A549 (cell line): Measurements from ENCODE around the gene DCBLD2. TPM values are rescaled to one million over a fixed set of nuclear protein-coding genes. Genes with fewer than 3 reads are reported as not detected.

ENCODE experiments used
- ATAC-seq, 2 experiments: fragments of 200-7000 bp in 1 of 2; fragments of >200 bp in 1 of 2; cut with Nextera tagmentation in 1 of 2; cut with Tn5 transposase in 1 of 2; 3 replicates each; pipeline versions ENCODE4 v1.8.0 to v1.9.1; 2018 to 2020; ENCODE audit warnings: mild to moderate bottlenecking in 1 of 2, moderate library complexity in 1 of 2
- CTCF ChIA-PET: fragments of 300-600 bp; sonication (Branson Sonifier 250); formaldehyde crosslinking; extraction: SDS; loops from one replicate; lab custom pipeline; 2021; ENCODE audit warnings: antibody characterized with exemption, inconsistent platforms; lab: Yijun Ruan, JAX
- POLR2A ChIA-PET: fragments of 350-600 bp; formaldehyde crosslinking; extraction: SDS; loops from one replicate; lab custom pipeline; 2021; ENCODE audit warnings: antibody characterized with exemption, inconsistent platforms; lab: Yijun Ruan, JAX
- DNase-seq, 2 experiments: peaks; one replicate each; pipeline versions ENCODE4 v3.0.0 to v3.0.0-alpha.2; 2011 to 2016; ENCODE audit warnings: low read depth in 1 of 2, low spot score in 1 of 2
- FAIRE-seq: peaks from 2 replicates; lab custom pipeline; 2011; peaks lifted over from hg19 to GRCh38; lab: Jason Lieb, UNC
- H3K27ac ChIP-seq, 2 experiments: fragments of >200 bp; sonication (Bioruptor Twin); formaldehyde crosslinking; 3 replicates each; pipeline ENCODE4 v1.5.1; 2016 to 2017
- H3K4me1 ChIP-seq: fragments of >200 bp; sonication (Bioruptor Twin); formaldehyde crosslinking; 3 replicates; pipeline ENCODE4 v1.6.1; 2016
- H3K4me2 ChIP-seq: fragments of >200 bp; sonication (Bioruptor Twin); formaldehyde crosslinking; 3 replicates; pipeline ENCODE4 v1.6.1; 2016
- H3K4me3 ChIP-seq: fragments of >200 bp; sonication (Bioruptor Twin); formaldehyde crosslinking; 3 replicates; pipeline ENCODE4 v1.5.1; 2016
- H3K9me3 ChIP-seq: fragments of >200 bp; sonication (Bioruptor Twin); formaldehyde crosslinking; 3 replicates; pipeline ENCODE4 v1.6.1; 2016
- ATOH8 ChIP-seq: fragments of 250-450 bp; sonication (Bioruptor Pico); IDR thresholded peaks from 2 replicates; pipeline ENCODE4 v1.5.0; 2020; ENCODE audit warnings: low read depth, mild to moderate bottlenecking, moderate library complexity
- BCL3 ChIP-seq: fragments of >200 bp; sonication (Bioruptor Twin); formaldehyde crosslinking; IDR thresholded peaks from 3 replicates; pipeline ENCODE4 v1.6.1; 2016
- CHD2 ChIP-seq: fragments of 150-350 bp; IDR thresholded peaks from 2 replicates; pipeline ENCODE4 v1.6.1; 2014; ENCODE audit warnings: low read length; ENCODE audit not compliant: partially characterized antibody
- CTCF ChIP-seq: fragments of >200 bp; sonication (Bioruptor Twin); formaldehyde crosslinking; IDR thresholded peaks from 3 replicates; pipeline ENCODE4 v1.5.1; 2016
- EHF ChIP-seq: fragments of 250-450 bp; sonication (Bioruptor Pico); IDR thresholded peaks from 2 replicates; pipeline ENCODE4 v1.5.0; 2020; ENCODE audit warnings: mild to moderate bottlenecking
- EP300 ChIP-seq, 2 experiments: fragments of >200 bp; sonication (Bioruptor Twin); formaldehyde crosslinking; IDR thresholded peaks; 2 replicates in 1 of 2; 3 replicates in 1 of 2; pipeline ENCODE4 v1.6.1; 2016 to 2017
- ESRRA ChIP-seq: fragments of 150-350 bp; IDR thresholded peaks from 2 replicates; pipeline ENCODE4 v1.6.1; 2014; ENCODE audit warnings: mild to moderate bottlenecking, low read length, borderline replicate concordance
- FOSB ChIP-seq: fragments of 250-450 bp; sonication (Bioruptor Pico); IDR thresholded peaks from 2 replicates; pipeline ENCODE4 v1.5.0; 2020; ENCODE audit warnings: mild to moderate bottlenecking, moderate library complexity
- FOXS1 ChIP-seq: fragments of 250-450 bp; sonication (Bioruptor Pico); IDR thresholded peaks from 2 replicates; pipeline ENCODE4 v1.5.0; 2020; ENCODE audit warnings: mild to moderate bottlenecking, moderate library complexity
- HES2 ChIP-seq: fragments of >200 bp; sonication (Bioruptor Twin); formaldehyde crosslinking; IDR thresholded peaks from 2 replicates; pipeline ENCODE4 v1.6.1; 2016
- HMGXB4 ChIP-seq: fragments of 250-450 bp; sonication (Bioruptor Pico); IDR thresholded peaks from 2 replicates; pipeline ENCODE4 v1.5.0; 2021; ENCODE audit warnings: mild to moderate bottlenecking, moderate library complexity, borderline replicate concordance
- HOXA7 ChIP-seq: fragments of 250-450 bp; sonication (Bioruptor Pico); IDR thresholded peaks from 2 replicates; pipeline ENCODE4 v1.5.0; 2020; ENCODE audit warnings: mild to moderate bottlenecking, moderate library complexity
- JUNB ChIP-seq: fragments of >200 bp; sonication (Bioruptor Twin); formaldehyde crosslinking; IDR thresholded peaks from 2 replicates; pipeline ENCODE4 v1.6.1; 2016
- KDM5A ChIP-seq: fragments of 200-600 bp; sonication (generic); IDR thresholded peaks from 2 replicates; pipeline ENCODE4 v1.6.1; 2016; ENCODE audit warnings: antibody characterized with exemption, mild to moderate bottlenecking
- MAFK ChIP-seq: fragments of 450-650 bp; IDR thresholded peaks from 2 replicates; pipeline ENCODE4 v1.6.1; 2014; ENCODE audit not compliant: partially characterized antibody
- MAX ChIP-seq: IDR thresholded peaks from 2 replicates; pipeline ENCODE4 v1.6.1; 2012
- MAZ ChIP-seq: fragments of 150-350 bp; IDR thresholded peaks from 2 replicates; pipeline ENCODE4 v1.6.1; 2014; ENCODE audit warnings: antibody characterized with exemption, low read depth, low read length, borderline replicate concordance
- MYC ChIP-seq: IDR thresholded peaks from 2 replicates; pipeline ENCODE4 v1.6.1; 2012; ENCODE audit warnings: mild to moderate bottlenecking, inconsistent platforms, low read length, improper control_type of control experiment, borderline replicate concordance
- NPAS2 ChIP-seq: fragments of 250-450 bp; sonication (Bioruptor Pico); IDR thresholded peaks from 2 replicates; pipeline ENCODE4 v1.8.0; 2022; ENCODE audit warnings: mild to moderate bottlenecking, moderate library complexity, borderline replicate concordance
- PBX3 ChIP-seq: IDR thresholded peaks from 2 replicates; pipeline ENCODE4 v1.6.1; 2012
- PHF8 ChIP-seq: fragments of 200-600 bp; sonication (generic); IDR thresholded peaks from 2 replicates; pipeline ENCODE4 v1.6.1; 2016; ENCODE audit warnings: low read depth, mild to moderate bottlenecking, antibody characterized with exemption, moderate library complexity, borderline replicate concordance
- POLR2AphosphoS2 ChIP-seq: conservative IDR thresholded peaks from 2 replicates; pipeline ENCODE4 v1.6.1; 2012; ENCODE audit warnings: low read length, improper control_type of control experiment, inconsistent platforms
- RAD21 ChIP-seq, 2 experiments: fragments of >200 bp in 1 of 2; sonication (Bioruptor Twin) in 1 of 2; formaldehyde crosslinking in 1 of 2; IDR thresholded peaks in 1 of 2; conservative IDR thresholded peaks in 1 of 2; 2 replicates in 1 of 2; 3 replicates in 1 of 2; pipeline ENCODE4 v1.6.1; 2012 to 2018; ENCODE audit warnings: inconsistent platforms in 1 of 2
- SMC3 ChIP-seq: fragments of >200 bp; sonication (Bioruptor Twin); formaldehyde crosslinking; IDR thresholded peaks from 3 replicates; pipeline ENCODE4 v1.6.1; 2018; ENCODE audit warnings: inconsistent platforms
- TFCP2L1 ChIP-seq: fragments of 250-450 bp; sonication (Bioruptor Pico); IDR thresholded peaks from 2 replicates; pipeline ENCODE4 v1.5.0; 2021; ENCODE audit warnings: mild to moderate bottlenecking
- TP53 ChIP-seq: fragments of 250-450 bp; sonication (Bioruptor Pico); IDR thresholded peaks from 2 replicates; pipeline ENCODE4 v1.5.0; 2021; ENCODE audit warnings: mild to moderate bottlenecking, moderate library complexity
- USF2 ChIP-seq: fragments of 450-650 bp; IDR thresholded peaks from 2 replicates; pipeline ENCODE4 v1.6.1; 2014; ENCODE audit warnings: antibody characterized with exemption
- ZFP36 ChIP-seq: fragments of 450-650 bp; IDR thresholded peaks from 2 replicates; pipeline ENCODE4 v1.6.1; 2014; ENCODE audit warnings: borderline replicate concordance; ENCODE audit not compliant: partially characterized antibody
- ZSCAN20 ChIP-seq: fragments of 250-450 bp; sonication (Bioruptor Pico); IDR thresholded peaks from 2 replicates; pipeline ENCODE4 v1.8.0; 2022; ENCODE audit warnings: mild to moderate bottlenecking, moderate library complexity
- WGBS: methylation state at CpG from one replicate; pipeline ENCODE4 v1.1.6; 2017; ENCODE audit errors: missing lambda C conversion rate; 5-methylcytosine and 5-hydroxymethylcytosine counted together
- polyA plus RNA-seq, 4 experiments: library from polyadenylated mRNA; depleted of rRNA in 3 of 4; stranded (reverse); fragments of >200 nt; fragmentation: RNase III in 1 of 4; extraction: RNeasy Plus Mini Kit Qiagen cat#74134 plus additional on column Dnase treatment in 1 of 4; gene quantifications; 2 replicates in 3 of 4; 3 replicates in 1 of 4; pipeline ENCODE4 v1.2.3, GENCODE V29; 2011 to 2017

DCBLD2 gene
- polyA plus RNA-seq, 2 of the 4 experiments (the other 2 are of a cell fraction): 266 to 623 TPM

GRCh38 chr3:98775459-98776139, 125.9 kb downstream of the DCBLD2 start:
- H3K4me2 ChIP-seq: no peak overlapping the region
- no peaks in the 10 kb centered on the region for H3K4me1 ChIP-seq
- DNase-seq (no peak), FAIRE-seq (no peak), ATAC-seq (no peak)
- ChIA-PET POLR2A (no interaction called here), CTCF (interaction anchor here (1.0 kb wide), 1 partner anchor 18 kb away, joined by 4 read pairs; no protein-coding TSS in a partner anchor)
- no peak for TF ChIP-seq HOXA7 (CRISPR knock-in tag)
- TF ChIP-seq MAZ: no peak
- TF ChIP-seq MAFK: no peak
- no peak for TF ChIP-seq PHF8
- no peak for TF ChIP-seq PBX3
- TF ChIP-seq USF2: no peak
- TF ChIP-seq BCL3: no peak
- no peak for TF ChIP-seq CTCF
- TF ChIP-seq FOXS1 (CRISPR knock-in tag): no peak
- TF ChIP-seq NPAS2 (CRISPR knock-in tag): no peak
- no peak for TF ChIP-seq CHD2
- no peak for TF ChIP-seq HMGXB4 (CRISPR knock-in tag)
- no peak for TF ChIP-seq ZSCAN20 (CRISPR knock-in tag)
- no peak for TF ChIP-seq SMC3
- no peak for TF ChIP-seq ESRRA
- TF ChIP-seq EHF (CRISPR knock-in tag): no peak
- no peak for TF ChIP-seq TFCP2L1 (CRISPR knock-in tag)
- TF ChIP-seq HES2: no peak
- no peak overlapping the region for H3K4me3 ChIP-seq
- WGBS: 71% methylated on average over 3 of the region's 3 CpGs
- no peak overlapping the region for H3K27ac ChIP-seq
- H3K9me3 ChIP-seq: no peaks in the 10 kb centered on the region

- Histone ChIP-seq H3K27ac (no peak overlapping the region), H3K4me2 (no peak overlapping the region), H3K9me3 (no peaks in the 10 kb centered on the region), H3K4me1 (no peaks in the 10 kb centered on the region), H3K4me3 (no peak overlapping the region)
- ChIA-PET POLR2A (no interaction called here), CTCF (interaction anchor here (1.6 kb wide), 1 partner anchor 170 kb away, joined by 4 read pairs; no protein-coding TSS in a partner anchor)
- 74% methylated on average over 2 of the region's 2 CpGs for WGBS
- no peak for FAIRE-seq
- no peak for DNase-seq
- no peak for ATAC-seq
- TF ChIP-seq MAZ (no peak), TP53 (CRISPR knock-in tag) (no peak), JUNB (no peak), KDM5A (no peak), EP300 (IDR thresholded peaks at IDR 0.05) (no peak), ATOH8 (CRISPR knock-in tag) (no peak), RAD21 (conservative IDR thresholded peaks at IDR 0.05 in 1 of 2, IDR thresholded peaks at IDR 0.05 in 1 of 2) (no peak), MYC (no peak), FOSB (CRISPR knock-in tag) (no peak), POLR2AphosphoS2 (no peak), HES2 (no peak), MAX (no peak), FOXS1 (CRISPR knock-in tag) (no peak), ZFP36 (no peak)
Observed at GRCh38 chr3:98772022-98772421, 129.5 kb downstream of the DCBLD2 start.
